Measurements from ENCODE around the gene SUPT4H1. TPM values are rescaled to one million over a fixed set of nuclear protein-coding genes. Genes with fewer than 3 reads are reported as not detected.

The SUPT4H1 gene
- total and polyA plus RNA-seq, 9 of the 15 experiments (the other 6 are each of a cell fraction or from before 2014, with no cell fraction given) = 62.1 to 320 (median 117) TPM

DNA sequence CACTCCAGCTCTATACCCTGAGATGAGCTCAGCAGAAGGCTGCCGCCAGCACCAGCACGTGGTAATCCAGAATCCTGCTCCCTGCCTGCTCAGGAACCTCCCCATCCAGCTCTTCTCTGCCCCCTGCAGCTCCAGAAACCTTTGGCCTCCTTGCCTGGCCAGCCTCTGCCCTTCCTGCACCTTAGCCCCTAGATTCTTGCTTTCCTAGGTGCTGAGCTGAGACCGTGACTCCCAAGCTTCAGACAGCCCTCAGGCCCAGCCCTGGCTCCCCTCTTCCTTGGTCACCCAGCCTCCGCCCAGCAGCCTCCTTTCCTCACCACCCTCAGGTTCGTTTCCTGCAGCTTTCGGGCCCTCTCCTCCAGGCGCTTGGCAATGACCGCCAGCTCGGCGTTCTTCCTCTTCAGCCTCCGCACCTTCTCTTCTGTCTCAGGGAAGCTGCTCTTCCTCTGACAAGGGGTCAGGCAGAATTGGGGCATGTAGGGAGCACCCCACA lies 26.0 kb downstream of the SUPT4H1 start:
- no peak for FAIRE-seq
- DNase-seq (ENCODE audit: extremely low read depth in 1 of 4, low spot score in 3 of 4) = peak in 1 of 4 experiments; percentile 47
- Histone ChIP-seq H3K4me3 (no peak overlapping the region), H3K9me1 (ENCODE audit: control insufficient read depth, insufficient read depth, low read length) (peaks cover 3% of the 10 kb centered on the region), H3K27me3 (ENCODE audit: control insufficient read depth in 2 of 2, insufficient read depth in 2 of 2, low read length in 2 of 2) (no peaks in the 10 kb centered on the region), H3K4me2 (ENCODE audit: insufficient read depth, low read length) (no peak overlapping the region), H3K4me1 (replicated peaks in 1 of 2; ENCODE audit: control insufficient read depth in 2 of 2, insufficient read depth in 2 of 2, low read length in 2 of 2) (peaks cover 17 to 59% of the 10 kb centered on the region in 2 experiments), H4K20me1 (replicated peaks; ENCODE audit: control insufficient read depth, insufficient read depth, low read length) (peaks cover 26% of the 10 kb centered on the region), H3K9ac (ENCODE audit: insufficient read depth in 1 of 2, low read depth in 2 of 2, low read length in 2 of 2) (peak overlapping the region in 1 of 2 experiments; percentile 9; a peak in 2 of 4 replicates), H3K36me3 (ENCODE audit: control insufficient read depth, insufficient read depth, low read length) (peaks cover 15% of the 10 kb centered on the region), H3K9me3 (replicated peaks; ENCODE audit: control insufficient read depth, insufficient read depth, low read depth, low read length) (no peaks in the 10 kb centered on the region), H3K79me2 (ENCODE audit: control insufficient read depth, insufficient read depth, low read length) (peaks cover 34% of the 10 kb centered on the region), H3K27ac (ENCODE audit: extremely low read depth, low read depth, low read length) (no peak overlapping the region), H2AFZ (ENCODE audit: low read depth, low read length) (no peak overlapping the region)
- POLR2A ChIA-PET = interaction anchor here (0.6 to 3.2 kb wide), 20 partner anchors 9 to 343 kb away, joined by 3 to 42 read pairs (median 4); partner anchors contain the start of gene RNF43
- WGBS (ENCODE audit: insufficient coverage, low coverage, missing lambda C conversion rate) = 54% methylated on average over 11 of the region's 11 CpGs
- BruUV-seq (replicated peaks) = no TSS peak
- ATAC-seq = no peak
- in situ Hi-C loops (cut with MboI) (no loop called here), intact Hi-C loops (cut with micrococcal nuclease) (no loop called here)
- CTCF ChIA-PET (ENCODE audit: low intra/inter-chr PET ratio) = no interaction called here
- TF ChIP-seq YY1 (IDR thresholded peaks at IDR 0.05; ENCODE audit: borderline replicate concordance in 1 of 3, control insufficient read depth in 1 of 3, extremely low read depth in 1 of 3, insufficient read depth in 3 of 3, insufficient read length in 1 of 3, insufficient replicate concordance in 2 of 3, low read depth in 1 of 3, low read length in 2 of 3) (no peak), MYC (IDR thresholded peaks at IDR 0.05; ENCODE audit: low read depth, low read length) (peak; percentile 59; the same call in 1 of the 2 replicates), MYC (CRISPR knock-in tag; IDR thresholded peaks at IDR 0.05; ENCODE audit: borderline replicate concordance, low read depth) (no peak), NR1H2 (CRISPR knock-in tag; IDR thresholded peaks at IDR 0.05) (no peak), E2F4 (CRISPR knock-in tag; IDR thresholded peaks at IDR 0.05; ENCODE audit: low read depth) (no peak), ARID3B (CRISPR knock-in tag; IDR thresholded peaks at IDR 0.05; ENCODE audit: borderline replicate concordance) (no peak), ZNF431 (CRISPR knock-in tag; IDR thresholded peaks at IDR 0.05) (peak; percentile 56), CREM (IDR thresholded peaks at IDR 0.05; ENCODE audit: low read depth) (no peak), PCBP2 (IDR thresholded peaks at IDR 0.05; ENCODE audit: low read depth, low read length, poor library complexity, severe bottlenecking) (no peak), RBM17 (IDR thresholded peaks at IDR 0.05; ENCODE audit: borderline replicate concordance, low read depth, low read length) (no peak), ZBTB5 (IDR thresholded peaks at IDR 0.05) (no peak)
- TF ChIP-seq, protein P1, sequence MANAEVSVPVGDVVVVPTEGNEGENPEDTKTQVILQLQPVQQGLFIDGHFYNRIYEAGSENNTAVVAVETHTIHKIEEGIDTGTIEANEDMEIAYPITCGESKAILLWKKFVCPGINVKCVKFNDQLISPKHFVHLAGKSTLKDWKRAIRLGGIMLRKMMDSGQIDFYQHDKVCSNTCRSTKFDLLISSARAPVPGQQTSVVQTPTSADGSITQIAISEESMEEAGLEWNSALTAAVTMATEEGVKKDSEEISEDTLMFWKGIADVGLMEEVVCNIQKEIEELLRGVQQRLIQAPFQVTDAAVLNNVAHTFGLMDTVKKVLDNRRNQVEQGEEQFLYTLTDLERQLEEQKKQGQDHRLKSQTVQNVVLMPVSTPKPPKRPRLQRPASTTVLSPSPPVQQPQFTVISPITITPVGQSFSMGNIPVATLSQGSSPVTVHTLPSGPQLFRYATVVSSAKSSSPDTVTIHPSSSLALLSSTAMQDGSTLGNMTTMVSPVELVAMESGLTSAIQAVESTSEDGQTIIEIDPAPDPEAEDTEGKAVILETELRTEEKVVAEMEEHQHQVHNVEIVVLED (CRISPR knock-in tag; IDR thresholded peaks at IDR 0.05) = no peak
